K562 (cell line): ENCODE data around the gene SOX8. TPM values are rescaled to one million over a fixed set of nuclear protein-coding genes. Genes with fewer than 3 reads are reported as not detected.
A peak's percentile ranks its signal among the peaks of the same experiment; 100 is the strongest.
"Not testable (repeated sequence)": the region's sequence is repeated elsewhere in the genome, so short reads cannot be mapped to it uniquely, and the experiment has no call there.

ENCODE experiments used
- ATAC-seq: fragments of 200-7000 bp; cut with Tn5 transposase; 3 replicates; pipeline ENCODE4 v1.9.1; 2020; ENCODE audit warnings: moderate library complexity
- BruUV-seq: library from RNA; stranded (reverse); fragments of 400-500 nt; replicated peaks from 2 replicates; lab custom pipeline; 2021; lab: Mats Ljungman, UMichigan
- CTCF ChIA-PET: fragments of 300-600 bp; formaldehyde crosslinking; extraction: SDS; loops from one replicate; lab custom pipeline; 2021; ENCODE audit warnings: low intra/inter-chr PET ratio; lab: Yijun Ruan, JAX
- POLR2A ChIA-PET: fragments of 300-600, 350-650 bp; sonication (Branson Sonifier 250); formaldehyde crosslinking; extraction: SDS; loops from one replicate; lab custom pipeline; 2021; ENCODE audit warnings: antibody characterized with exemption, inconsistent platforms; lab: Yijun Ruan, JAX
- DNase-seq, 4 experiments: peaks; one replicate each; pipeline versions ENCODE4 v3.0.0 to v3.0.0-alpha.2; 2011 to 2018; ENCODE audit warnings: low spot score in 3 of 4, mixed read lengths in 3 of 4; ENCODE audit errors: extremely low read depth in 1 of 4
- FAIRE-seq: peaks from 2 replicates; lab custom pipeline; 2011; peaks lifted over from hg19 to GRCh38; lab: Jason Lieb, UNC
- H2AFZ ChIP-seq: 2 replicates; pipeline ENCODE4 v1.6.0; 2011; ENCODE audit warnings: low read depth, low read length, control low read depth, inconsistent platforms
- H3K27ac ChIP-seq: fragments of 200-600 bp; 3 replicates; pipeline ENCODE4 v1.8.0; 2011; ENCODE audit warnings: low read depth, mild to moderate bottlenecking, control low read depth, inconsistent platforms, low read length, moderate library complexity, mixed read lengths; ENCODE audit errors: extremely low read depth
- H3K27me3 ChIP-seq, 2 experiments: fragments of 300-600 bp in 1 of 2; 2 replicates in 1 of 2; 3 replicates in 1 of 2; pipeline versions ENCODE4 v1.6.0 to v1.8.0; 2011; ENCODE audit warnings: inconsistent platforms in 2 of 2, low read length in 2 of 2, mild to moderate bottlenecking in 1 of 2, mixed read lengths in 1 of 2, moderate library complexity in 1 of 2; ENCODE audit not compliant: control insufficient read depth in 2 of 2, insufficient read depth in 2 of 2
- H3K36me3 ChIP-seq: fragments of 300-600 bp; 3 replicates; pipeline ENCODE4 v1.8.0; 2011; ENCODE audit warnings: mild to moderate bottlenecking, low read length, inconsistent platforms; ENCODE audit not compliant: control insufficient read depth, insufficient read depth
- H3K4me1 ChIP-seq, 2 experiments: fragments of 200-600 bp in 1 of 2; replicated peaks in 1 of 2; 2 replicates in 1 of 2; 3 replicates in 1 of 2; pipeline versions ENCODE4 v1.5.1 to v1.8.0; 2011; ENCODE audit warnings: inconsistent platforms in 2 of 2, low read length in 2 of 2, mild to moderate bottlenecking in 1 of 2, mixed read lengths in 1 of 2, moderate library complexity in 1 of 2; ENCODE audit not compliant: control insufficient read depth in 2 of 2, insufficient read depth in 2 of 2
- H3K4me2 ChIP-seq: 2 replicates; pipeline ENCODE4 v1.6.1; 2011; ENCODE audit warnings: low read length, control low read depth, inconsistent platforms, mixed read lengths; ENCODE audit not compliant: insufficient read depth
- H3K4me3 ChIP-seq: fragments of 200-600 bp; sonication (generic), shearing (Covaris generic); 2 replicates; pipeline ENCODE4 v1.5.1; 2016; ENCODE audit warnings: control low read depth, inconsistent platforms
- H3K79me2 ChIP-seq: fragments of 200-600 bp; 3 replicates; pipeline ENCODE4 v1.8.0; 2011; ENCODE audit warnings: low read length, inconsistent platforms; ENCODE audit not compliant: control insufficient read depth, insufficient read depth
- H3K9ac ChIP-seq, 2 experiments: 2 replicates each; pipeline versions ENCODE4 v1.6.0 to v1.6.1; 2011; ENCODE audit warnings: low read depth in 2 of 2, low read length in 2 of 2, control low read depth in 1 of 2, inconsistent platforms in 1 of 2, mild to moderate bottlenecking in 1 of 2, mixed read lengths in 1 of 2; ENCODE audit not compliant: insufficient read depth in 1 of 2
- H3K9me1 ChIP-seq: one replicate; pipeline ENCODE4 v1.6.0; 2011; ENCODE audit warnings: inconsistent platforms, mild to moderate bottlenecking, low read length, moderate library complexity; ENCODE audit not compliant: control insufficient read depth, insufficient read depth
- H3K9me3 ChIP-seq: replicated peaks from 2 replicates; pipeline ENCODE4 v1.5.1; 2011; ENCODE audit warnings: low read depth, low read length, inconsistent platforms; ENCODE audit not compliant: control insufficient read depth, insufficient read depth
- H4K20me1 ChIP-seq: replicated peaks from 2 replicates; pipeline ENCODE4 v1.6.1; 2011; ENCODE audit warnings: low read length, inconsistent platforms, mixed read lengths; ENCODE audit not compliant: control insufficient read depth, insufficient read depth
- ZBED1 ChIP-seq: IDR thresholded peaks from 2 replicates; pipeline ENCODE4 v1.6.1; 2014
- WGBS: fragments of 100-300 bp; shearing (Covaris generic); methylation state at CpG from one replicate; pipeline ENCODE4 v1.1.6; 2016; ENCODE audit warnings: low coverage, mixed read lengths; ENCODE audit not compliant: insufficient coverage; ENCODE audit errors: missing lambda C conversion rate; 5-methylcytosine and 5-hydroxymethylcytosine counted together
- in situ Hi-C: fragments of 300-500 bp; cut with MboI; formaldehyde crosslinking; loops from 4 replicates; pipeline ENCODE4 v1.15.0; 2018; ENCODE audit warnings: inconsistent platforms, mixed read lengths
- intact Hi-C: fragments of 100-400 bp; cut with micrococcal nuclease; formaldehyde crosslinking; loops from 2 replicates; pipeline ENCODE4 v1.14.2; 2022
- polyA plus RNA-seq, 8 experiments: library from polyadenylated mRNA; depleted of rRNA in 4 of 8; stranded (reverse) in 5 of 8; unstranded in 3 of 8; fragments of >200 nt; fragmentation: Nextera tagmentation in 2 of 8; fragmentation: Illumina TruSeq in 1 of 8; extraction: Ambion mirVana in 2 of 8; extraction: Trizol in 1 of 8; gene quantifications; 2 replicates each; pipeline versions ENCODE4 v1.2.1 to v1.2.3, GENCODE V29; 2011 to 2014; ENCODE audit warnings: inconsistent platforms in 1 of 8, missing spikeins in 1 of 8
- total RNA-seq, 7 experiments: library from RNA; depleted of rRNA in 6 of 7; stranded (reverse); fragments of >200 nt in 6 of 7; fragmentation: Illumina TruSeq in 2 of 7; extraction: Trizol in 2 of 7; gene quantifications; 2 replicates each; pipeline versions ENCODE4 v1.2.1 to v1.2.3, GENCODE V29; 2011 to 2021; ENCODE audit warnings: low replicate concordance in 1 of 7

The SOX8 gene
- total and polyA plus RNA-seq, 9 of the 15 experiments (the other 6 are each of a cell fraction or from before 2014, with no cell fraction given): 0.07 to 0.15 (median 0.15) TPM; not detected in 6

DNA sequence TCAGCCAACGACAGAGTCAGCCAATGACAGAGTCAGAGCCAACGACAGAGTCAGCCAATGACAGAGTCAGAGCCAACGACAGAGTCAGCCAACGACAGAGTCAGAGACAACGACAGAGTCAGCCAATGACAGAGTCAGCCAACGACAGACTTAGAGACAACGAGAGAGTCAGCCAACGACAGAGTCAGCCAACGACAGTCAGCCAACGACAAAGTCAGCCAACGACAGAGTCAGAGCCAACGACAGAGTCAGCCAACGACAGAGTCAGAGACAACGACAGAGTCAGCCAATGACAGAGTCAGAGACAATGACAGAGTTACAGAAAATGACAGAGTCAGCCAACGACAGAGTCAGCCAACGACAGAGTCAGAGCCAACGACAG, 33.7 kb upstream of the SOX8 start:
- H3K27ac ChIP-seq, H3K36me3 ChIP-seq, CTCF ChIA-PET, ATAC-seq, FAIRE-seq, H4K20me1 ChIP-seq, H3K4me2 ChIP-seq, H3K9ac ChIP-seq, H2AFZ ChIP-seq, H3K9me3 ChIP-seq: not testable (repeated sequence)
- POLR2A ChIA-PET: interaction anchor here (1.0 kb wide), 1 partner anchor 11 kb away, joined by 4 read pairs; no protein-coding TSS in a partner anchor
- H3K4me1 ChIP-seq: peaks cover 0 to 12% of the 10 kb centered on the region in 2 experiments; a peak in 4 of 5 replicates
- WGBS: 17% methylated on average over 17 of the region's 17 CpGs
- TF ChIP-seq ZBED1: peak; percentile 89
- TF ChIP-seq, all 486 proteins: peak for 1; not testable (repeated sequence) for 485
- in situ Hi-C loops, H3K79me2 ChIP-seq, DNase-seq, BruUV-seq, H3K4me3 ChIP-seq, intact Hi-C loops, H3K9me1 ChIP-seq: not testable (repeated sequence)
- H3K27me3 ChIP-seq: peaks cover 19 to 33% of the 10 kb centered on the region in 2 experiments

DNA sequence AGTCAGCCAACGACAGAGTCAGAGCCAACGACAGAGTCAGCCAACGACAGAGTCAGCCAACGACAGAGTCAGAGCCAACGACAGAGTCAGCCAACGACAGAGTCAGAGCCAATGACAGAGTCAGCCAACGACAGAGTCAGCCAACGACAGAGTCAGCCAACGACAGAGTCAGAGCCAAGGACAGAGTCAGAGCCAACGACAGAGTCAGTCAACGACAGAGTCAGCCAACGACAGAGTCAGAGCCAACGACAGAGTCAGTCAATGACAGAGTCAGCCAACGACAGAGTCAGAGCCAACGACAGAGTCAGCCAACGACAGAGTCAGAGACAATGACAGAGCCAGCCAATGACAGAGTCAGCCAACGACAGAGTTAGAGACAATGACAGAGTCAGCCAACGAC, 32.8 kb upstream of the SOX8 start:
- peak; percentile 94 for TF ChIP-seq ZBED1
- WGBS: 11% methylated on average over 16 of the region's 18 CpGs

More for the DNA sequence above, 32.8 kb upstream of the SOX8 start:
- H3K36me3 ChIP-seq, H4K20me1 ChIP-seq, H3K79me2 ChIP-seq, H3K9me3 ChIP-seq, H3K4me3 ChIP-seq, H3K9me1 ChIP-seq, ATAC-seq, CTCF ChIA-PET, BruUV-seq, DNase-seq, H3K9ac ChIP-seq, H3K27ac ChIP-seq, H3K4me2 ChIP-seq, intact Hi-C loops, POLR2A ChIA-PET, in situ Hi-C loops, FAIRE-seq, H2AFZ ChIP-seq: not testable (repeated sequence)
- peaks cover 17 to 33% of the 10 kb centered on the region in 2 experiments for H3K27me3 ChIP-seq
- peaks cover 0 to 12% of the 10 kb centered on the region in 2 experiments; a peak in 4 of 5 replicates for H3K4me1 ChIP-seq
